ENCODE data around the gene SBF2. TPM values are rescaled to one million over a fixed set of nuclear protein-coding genes. Genes with fewer than 3 reads are reported as not detected.

Gene SBF2
- total and polyA plus RNA-seq, 2 of the 13 experiments (the other 11 are each of a cell fraction or from before 2014, with no cell fraction given): 24.0 to 45.8 TPM

- H3K9me3 ChIP-seq (ENCODE audit: low read length): no peaks in the 10 kb centered on the region
- 0 out of 5 replicates have a peak, but pooled peaks cover 0 to 2% of the 10 kb centered on the region in 2 experiments for H3K36me3 ChIP-seq (replicated peaks in 1 of 2; ENCODE audit: control insufficient read depth in 1 of 2, insufficient read depth in 2 of 2, low read length in 2 of 2)
- no peak overlapping the region for H3K27ac ChIP-seq (ENCODE audit: extremely low read length, insufficient read depth, low read length)
- H3K79me2 ChIP-seq (ENCODE audit: insufficient read depth, low read length): no peaks in the 10 kb centered on the region
- ChIA-PET CTCF (ENCODE audit: low intra/inter-chr PET ratio, low total read pairs) (no interaction called here), POLR2A (no interaction called here)
- DNase-seq (ENCODE audit: low spot score) (no peak), FAIRE-seq (no peak), ATAC-seq (no peak)
- intact Hi-C loops (cut with micrococcal nuclease; ENCODE audit: unreplicated experiment) (no loop called here), in situ Hi-C loops (cut with HindIII; ENCODE audit: extremely low pct_ligation_motif_present, low pct_unique_long_range_greater_than_20kb) (no loop called here)
- no peaks in the 10 kb centered on the region for H3K27me3 ChIP-seq (ENCODE audit: control insufficient read depth in 1 of 2, insufficient read depth in 2 of 2, low read length in 2 of 2)
- no peak overlapping the region for H3K4me2 ChIP-seq (ENCODE audit: low read depth, low read length)
- BruUV-seq (replicated peaks): no TSS peak
- no peaks in the 10 kb centered on the region for H4K20me1 ChIP-seq (ENCODE audit: insufficient read depth, low read length)
- H3K4me3 ChIP-seq (replicated peaks in 1 of 3; ENCODE audit: insufficient read depth in 1 of 3, low read depth in 2 of 3, low read length in 3 of 3): no peak overlapping the region
- no peak overlapping the region for H2AFZ ChIP-seq (ENCODE audit: low read length)
- WGBS (ENCODE audit: low lambda C conversion rate): 93% methylated on average over 1 of the region's 1 CpG
- no peak overlapping the region for H3K9ac ChIP-seq (ENCODE audit: insufficient read depth, low read depth, low read length)
- H3K4me1 ChIP-seq (ENCODE audit: insufficient read depth, low read length): peaks cover 16% of the 10 kb centered on the region
- TF ChIP-seq ZIK1 (CRISPR knock-in tag; IDR thresholded peaks at IDR 0.05; ENCODE audit: borderline replicate concordance, low read depth) (no peak), ZNF691 (CRISPR knock-in tag; IDR thresholded peaks at IDR 0.05; ENCODE audit: borderline replicate concordance, low read depth) (no peak), PHB2 (IDR thresholded peaks at IDR 0.05; ENCODE audit: partially characterized antibody) (no peak), KDM2A (CRISPR knock-in tag; IDR thresholded peaks at IDR 0.05; ENCODE audit: borderline replicate concordance, low read depth) (no peak), CREM (IDR thresholded peaks at IDR 0.05) (no peak), CREM (CRISPR knock-in tag; IDR thresholded peaks at IDR 0.05) (no peak), ZNF513 (CRISPR knock-in tag; conservative IDR thresholded peaks at IDR 0.05) (no peak), ZNF7 (CRISPR knock-in tag; IDR thresholded peaks at IDR 0.05) (no peak), PCBP1 (IDR thresholded peaks at IDR 0.05; ENCODE audit: borderline replicate concordance, low read depth, low read length) (no peak), NR2F6 (IDR thresholded peaks at IDR 0.05) (no peak), NR2F6 (CRISPR knock-in tag; IDR thresholded peaks at IDR 0.05) (no peak), RXRB (CRISPR knock-in tag; IDR thresholded peaks at IDR 0.05; ENCODE audit: borderline replicate concordance) (no peak), JDP2 (CRISPR knock-in tag; IDR thresholded peaks at IDR 0.05; ENCODE audit: borderline replicate concordance) (no peak), ZNF574 (CRISPR knock-in tag; IDR thresholded peaks at IDR 0.05) (no peak), HNRNPK (IDR thresholded peaks at IDR 0.05; ENCODE audit: low read depth, low read length, poor library complexity, severe bottlenecking) (no peak), BCL3 (CRISPR knock-in tag; IDR thresholded peaks at IDR 0.05) (no peak), NFYC (CRISPR knock-in tag; IDR thresholded peaks at IDR 0.05) (no peak), GMEB2 (CRISPR knock-in tag; IDR thresholded peaks at IDR 0.05; ENCODE audit: low read depth) (no peak)
Measured at GRCh38 chr11:9905501-9905951, 388.5 kb downstream of the SBF2 start.
